ENCODE data around the gene GPANK1. TPM values are rescaled to one million over a fixed set of nuclear protein-coding genes. Genes with fewer than 3 reads are reported as not detected.

GPANK1 gene
- total RNA-seq, 5 donors from 2014 or later (not counting 1 experiment from before 2014, with no cell fraction given): 13.0 to 27.6 (median 23.3) TPM

DNA sequence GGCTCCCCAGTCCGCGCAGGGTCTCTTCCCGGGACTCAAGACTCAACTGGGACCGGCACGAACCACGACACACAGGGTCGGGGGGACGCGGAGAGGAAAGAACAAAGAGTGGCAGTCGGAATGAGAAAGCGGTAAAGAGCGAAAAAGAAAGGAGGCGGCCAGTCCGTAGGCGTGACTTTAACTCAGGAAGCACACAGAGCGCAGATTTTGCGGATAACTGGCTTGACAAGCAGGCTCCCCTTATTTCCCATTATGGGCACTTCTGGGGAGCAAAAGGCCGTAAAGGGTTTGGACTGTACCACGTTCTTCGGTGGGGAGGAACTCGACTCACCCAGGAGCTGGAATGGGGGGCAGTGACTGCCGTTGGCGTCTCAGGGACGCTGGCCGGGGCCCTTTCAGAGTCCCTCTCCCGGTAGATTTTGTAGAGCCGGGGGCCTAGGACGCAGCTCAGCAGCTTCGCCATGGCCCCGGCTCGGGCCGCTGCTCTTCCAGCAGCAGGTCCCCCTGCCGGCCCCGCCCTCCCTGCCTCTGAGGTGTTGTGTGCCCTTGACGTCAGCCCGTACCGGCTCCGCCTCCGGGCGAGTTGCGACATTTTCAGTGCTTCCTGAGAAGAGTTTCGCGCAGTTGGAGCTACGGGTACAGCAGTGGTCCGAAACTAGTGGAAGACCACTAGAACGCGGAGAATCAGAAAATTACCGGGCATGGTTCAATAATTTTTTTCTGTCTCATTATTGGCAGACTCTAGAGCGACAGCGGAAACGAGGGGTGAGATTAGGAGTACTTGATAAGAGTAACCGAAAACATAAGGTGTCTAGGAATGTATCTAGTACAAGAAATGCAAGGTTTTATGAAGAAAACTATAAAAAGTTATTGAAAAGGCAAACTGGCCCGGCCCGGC is 38.3 kb upstream of the GPANK1 start, which contains the start of gene ABHD16A:
Gene ABHD16A (minus strand): TSS at position 506 of the 898 bp plus-strand sequence. CDS start 43 bp downstream, at position 463.
- Histone ChIP-seq H3K9me3 (no peaks in the 10 kb centered on the region), H3K27me3 (replicated peaks in 1 of 2; ENCODE audit: control insufficient read depth in 2 of 2, extremely low read depth in 1 of 2, insufficient read depth in 2 of 2, low read length in 1 of 2) (peaks cover 0 to 4% of the 10 kb centered on the region in 2 experiments), H3K36me3 (ENCODE audit: control insufficient read depth in 2 of 2, extremely low read depth in 1 of 2, insufficient read depth in 1 of 2, low read length in 1 of 2) (peaks cover 7 to 8% of the 10 kb centered on the region in 2 donors), H3K4me1 (ENCODE audit: control insufficient read depth in 1 of 2, extremely low read depth in 1 of 2, insufficient read depth in 2 of 2, low read length in 2 of 2) (peaks cover 13 to 32% of the 10 kb centered on the region in 2 experiments), H3K27ac (ENCODE audit: low read length) (peak within 1 kb of the TSS; percentile 96), H3K4me3 (ENCODE audit: control insufficient read depth in 1 of 2, extremely low read depth in 1 of 2, low read length in 1 of 2) (peak within 1 kb of the TSS; percentile 82 to 99)
- peak within 1 kb of the TSS; percentile 98 to 99 (median 98) for H3K4me3 Mint-ChIP-seq
- ATAC-seq (replicated peaks in 1 of 4) (peak; percentile 94 to 95 (median 95)), DNase-seq (peak; percentile 95 to 100 (median 98))
- H3K27ac Mint-ChIP-seq: peak within 1 kb of the TSS; percentile 94 to 98
- peaks cover 6% of the 10 kb centered on the region for H3K36me3 Mint-ChIP-seq
- H3K27me3 Mint-ChIP-seq: no peaks in the 10 kb centered on the region
- POLR2A ChIA-PET: interaction anchor here in 1 of 2 donors (0.6 to 1.3 kb wide), 3 partner anchors 35 to 160 kb away, joined by 3 to 10 read pairs (median 3); partner anchors contain the start of genes BAG6 and NEU1
- under 1% methylated on average over 50 of the region's 54 CpGs for WGBS (ENCODE audit: insufficient coverage)
- H3K9me3 Mint-ChIP-seq: no peaks in the 10 kb centered on the region
- CTCF ChIA-PET: interaction anchor here (0.6 to 1.2 kb wide), 5 partner anchors 12 to 1142 kb away, joined by 3 read pairs; partner anchors contain the start of genes GPANK1 (in 1 of the 2) and NEU1 (in 1 of the 2)
- H3K4me1 Mint-ChIP-seq: peaks cover 32 to 37% (median 35%) of the 10 kb centered on the region in 3 donors

DNA sequence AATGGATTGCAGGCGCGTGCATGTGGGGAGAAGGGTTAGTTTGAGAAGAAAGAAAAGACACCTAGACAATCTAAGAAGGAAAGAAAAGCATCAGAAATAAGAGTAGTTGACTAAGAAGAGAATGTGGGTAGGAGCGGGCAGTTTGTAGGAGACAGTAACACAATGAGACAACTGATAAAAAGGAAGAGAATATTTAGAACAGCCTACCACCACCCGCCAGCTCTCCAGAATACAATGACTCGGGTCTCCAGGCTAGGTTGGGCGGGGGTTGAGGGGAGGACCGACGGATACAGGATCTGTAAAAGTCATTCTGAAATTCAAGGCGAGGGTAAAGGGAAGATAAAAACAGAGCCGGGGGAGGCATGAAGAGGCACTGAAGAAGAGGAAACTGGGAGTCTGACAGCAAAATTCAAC is 37.6 kb upstream of the GPANK1 start:
- Histone ChIP-seq H3K27me3 (replicated peaks in 1 of 2; ENCODE audit: control insufficient read depth in 2 of 2, extremely low read depth in 1 of 2, insufficient read depth in 2 of 2, low read length in 1 of 2) (peaks cover 0 to 2% of the 10 kb centered on the region in 2 experiments), H3K4me1 (ENCODE audit: control insufficient read depth in 1 of 2, extremely low read depth in 1 of 2, insufficient read depth in 2 of 2, low read length in 2 of 2) (peaks cover 13 to 32% of the 10 kb centered on the region in 2 experiments), H3K27ac (ENCODE audit: low read length) (peak overlapping the region; percentile 96), H3K9me3 (no peaks in the 10 kb centered on the region), H3K4me3 (ENCODE audit: control insufficient read depth in 1 of 2, extremely low read depth in 1 of 2, low read length in 1 of 2) (peak overlapping the region; percentile 82 to 99), H3K36me3 (ENCODE audit: control insufficient read depth in 2 of 2, extremely low read depth in 1 of 2, insufficient read depth in 1 of 2, low read length in 1 of 2) (peaks cover 7 to 13% of the 10 kb centered on the region in 2 donors)
- ATAC-seq (replicated peaks in 1 of 4): peak in 3 of 4 experiments; percentile 1 to 3 (median 3)
- peak overlapping the region; percentile 98 to 99 (median 98) for H3K4me3 Mint-ChIP-seq
- peak overlapping the region; percentile 94 to 98 for H3K27ac Mint-ChIP-seq
- peaks cover 13% of the 10 kb centered on the region for H3K36me3 Mint-ChIP-seq
- peaks cover 38 to 44% (median 42%) of the 10 kb centered on the region in 3 donors for H3K4me1 Mint-ChIP-seq
- H3K27me3 Mint-ChIP-seq: no peaks in the 10 kb centered on the region
- 4% methylated on average over 4 of the region's 10 CpGs for WGBS (ENCODE audit: insufficient coverage)
- ChIA-PET CTCF (interaction anchor here in 1 of 2 donors (0.7 to 1.2 kb wide), 2 partner anchors 12 to 37 kb away, joined by 3 read pairs; partner anchors contain the start of gene GPANK1), POLR2A (interaction anchor here in 1 of 2 donors (1.3 kb wide), 1 partner anchor 36 kb away, joined by 3 read pairs; no protein-coding TSS in a partner anchor)
- H3K9me3 Mint-ChIP-seq: no peaks in the 10 kb centered on the region
- DNase-seq: peak in 2 of 35 experiments; percentile 9 to 14

DNA sequence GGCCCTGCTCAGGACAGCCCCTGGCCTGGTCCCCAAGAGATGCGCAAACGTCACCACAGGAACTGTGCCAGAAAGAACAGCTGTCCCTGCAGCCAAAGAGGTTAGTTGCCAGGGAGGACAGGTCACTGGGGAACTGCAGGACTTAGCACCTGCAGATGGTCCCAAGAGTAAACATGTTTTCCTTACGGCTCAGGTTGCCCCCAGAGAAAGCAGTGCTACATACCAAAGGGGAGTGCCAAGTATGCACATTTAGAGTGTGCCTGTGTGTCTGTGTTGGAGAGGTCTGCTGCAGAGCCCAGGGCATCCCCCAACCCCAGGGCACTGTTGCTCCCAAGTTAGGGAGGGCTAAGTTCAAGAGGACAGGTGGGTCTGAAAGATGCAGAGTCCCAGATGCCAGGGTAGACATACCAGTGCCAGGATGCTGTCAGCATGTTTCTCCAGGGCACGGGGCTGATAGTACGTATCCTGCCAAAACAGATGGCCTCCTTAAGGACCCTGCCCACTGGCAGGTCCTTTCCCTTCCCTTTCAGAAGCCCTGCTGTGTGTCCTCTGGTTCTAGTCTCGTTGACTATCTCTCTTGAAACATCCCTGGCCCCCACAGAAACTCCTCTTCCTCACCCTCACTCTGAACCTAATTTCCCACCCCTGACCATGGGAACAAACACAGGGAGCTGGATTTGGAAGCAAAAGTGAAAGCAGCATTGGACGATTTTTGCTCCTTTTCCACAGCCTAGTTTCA is 37.0 kb upstream of the GPANK1 start:
- H3K27ac Mint-ChIP-seq: peak overlapping the region; percentile 94 to 98
- ChIA-PET CTCF (interaction anchor here in 1 of 2 donors (0.7 kb wide), 1 partner anchor 11 kb away, joined by 3 read pairs; no protein-coding TSS in a partner anchor), POLR2A (no interaction called here)
- peaks cover 8 to 16% of the 10 kb centered on the region in 2 donors for H3K36me3 ChIP-seq (ENCODE audit: control insufficient read depth in 2 of 2, extremely low read depth in 1 of 2, insufficient read depth in 1 of 2, low read length in 1 of 2)
- H3K4me3 ChIP-seq (ENCODE audit: control insufficient read depth in 1 of 2, extremely low read depth in 1 of 2, low read length in 1 of 2): peak overlapping the region; percentile 82 to 99
- no peaks in the 10 kb centered on the region for H3K9me3 Mint-ChIP-seq
- peaks cover 13 to 32% of the 10 kb centered on the region in 2 experiments for H3K4me1 ChIP-seq (ENCODE audit: control insufficient read depth in 1 of 2, extremely low read depth in 1 of 2, insufficient read depth in 2 of 2, low read length in 2 of 2)
- H3K4me1 Mint-ChIP-seq: peaks cover 42 to 47% (median 45%) of the 10 kb centered on the region in 3 donors
- no peaks in the 10 kb centered on the region for H3K27me3 ChIP-seq (replicated peaks in 1 of 2; ENCODE audit: control insufficient read depth in 2 of 2, extremely low read depth in 1 of 2, insufficient read depth in 2 of 2, low read length in 1 of 2)
- DNase-seq: no peak
- no peaks in the 10 kb centered on the region for H3K27me3 Mint-ChIP-seq
- H3K4me3 Mint-ChIP-seq: peak overlapping the region; percentile 98 to 99 (median 98)
- no peak for ATAC-seq (replicated peaks in 1 of 4)
- no peak overlapping the region for H3K27ac ChIP-seq (ENCODE audit: low read length)
- H3K36me3 Mint-ChIP-seq: peaks cover 17% of the 10 kb centered on the region
- 64% methylated on average over 5 of the region's 7 CpGs for WGBS (ENCODE audit: insufficient coverage)
- H3K9me3 ChIP-seq: no peaks in the 10 kb centered on the region

DNA sequence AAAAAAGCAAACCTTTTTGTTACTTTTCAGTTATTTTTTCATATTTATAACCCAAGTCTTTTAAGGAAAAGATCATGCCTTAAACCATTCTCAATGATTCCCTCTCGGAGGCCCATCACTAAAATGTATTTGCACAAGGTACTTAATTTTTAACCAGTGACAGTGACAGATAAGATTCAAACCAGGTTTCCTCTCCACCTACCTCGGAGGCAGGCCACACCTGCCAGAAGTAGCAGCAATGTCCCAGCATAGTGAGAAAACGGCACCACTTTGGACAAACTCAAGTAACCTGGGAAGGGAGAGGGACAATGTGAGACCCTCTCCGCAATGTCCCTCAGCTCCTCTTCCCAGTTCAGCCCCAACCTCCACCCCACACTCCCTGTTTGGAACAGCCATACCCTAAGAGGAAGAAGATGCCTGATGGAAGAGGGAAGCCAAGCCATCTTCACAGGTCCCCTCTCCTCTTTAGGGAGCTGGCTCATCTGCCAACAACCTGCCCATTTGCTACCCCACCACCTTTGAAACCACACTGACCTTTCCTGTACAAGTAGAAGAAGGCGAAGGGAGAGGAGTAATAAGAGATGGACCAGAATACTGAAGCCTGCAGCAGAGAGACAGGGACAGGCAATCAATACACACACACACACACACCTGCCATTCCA is 36.1 kb upstream of the GPANK1 start:
- peaks cover 12 to 22% of the 10 kb centered on the region in 2 donors for H3K36me3 ChIP-seq (ENCODE audit: control insufficient read depth in 2 of 2, extremely low read depth in 1 of 2, insufficient read depth in 1 of 2, low read length in 1 of 2)
- H3K4me3 ChIP-seq (ENCODE audit: control insufficient read depth in 1 of 2, extremely low read depth in 1 of 2, low read length in 1 of 2): no peak overlapping the region
- ChIA-PET CTCF (no interaction called here), POLR2A (no interaction called here)
- Mint-ChIP-seq H3K9me3 (no peaks in the 10 kb centered on the region), H3K36me3 (peaks cover 17% of the 10 kb centered on the region), H3K27me3 (no peaks in the 10 kb centered on the region), H3K4me1 (peaks cover 42 to 47% (median 45%) of the 10 kb centered on the region in 3 donors), H3K4me3 (peak overlapping the region; percentile 98 to 99 (median 98)), H3K27ac (peak overlapping the region; percentile 29 to 79)
- ATAC-seq (replicated peaks in 1 of 4): no peak
- no peaks in the 10 kb centered on the region for H3K27me3 ChIP-seq (replicated peaks in 1 of 2; ENCODE audit: control insufficient read depth in 2 of 2, extremely low read depth in 1 of 2, insufficient read depth in 2 of 2, low read length in 1 of 2)
- WGBS (ENCODE audit: insufficient coverage): no CpG with 5 or more reads among the region's 5 CpGs
- no peaks in the 10 kb centered on the region for H3K9me3 ChIP-seq
- H3K4me1 ChIP-seq (ENCODE audit: control insufficient read depth in 1 of 2, extremely low read depth in 1 of 2, insufficient read depth in 2 of 2, low read length in 2 of 2): peaks cover 13 to 32% of the 10 kb centered on the region in 2 experiments
- H3K27ac ChIP-seq (ENCODE audit: low read length): no peak overlapping the region
- DNase-seq: no peak

DNA sequence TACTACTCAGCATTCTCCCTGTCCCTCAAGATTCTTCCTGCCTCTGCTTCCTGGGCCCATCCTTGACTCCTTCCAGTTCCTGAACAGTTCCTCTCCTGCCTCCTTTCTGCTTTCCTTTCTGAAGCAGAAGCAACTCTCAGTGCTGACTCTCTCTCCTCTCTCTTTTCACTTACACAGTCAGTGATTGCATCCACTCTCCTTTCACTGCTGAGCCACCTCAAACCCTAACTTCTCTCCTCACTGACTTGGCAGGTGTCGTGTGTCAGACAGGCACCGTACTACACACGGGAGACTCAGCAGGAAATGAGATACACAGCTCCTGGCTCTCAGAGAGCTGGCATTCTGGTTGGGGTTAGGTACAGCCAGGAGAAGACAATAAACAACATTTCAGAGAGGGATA is 32.8 kb upstream of the GPANK1 start:
- Mint-ChIP-seq H3K36me3 (peaks cover 29% of the 10 kb centered on the region), H3K27me3 (no peaks in the 10 kb centered on the region), H3K4me1 (peaks cover 30 to 40% (median 35%) of the 10 kb centered on the region in 3 donors), H3K9me3 (no peaks in the 10 kb centered on the region), H3K4me3 (no peak overlapping the region), H3K27ac (peak overlapping the region; percentile 66 to 74)
- no peak for ATAC-seq (replicated peaks in 1 of 4)
- Histone ChIP-seq H3K27me3 (replicated peaks in 1 of 2; ENCODE audit: control insufficient read depth in 2 of 2, extremely low read depth in 1 of 2, insufficient read depth in 2 of 2, low read length in 1 of 2) (no peaks in the 10 kb centered on the region), H3K36me3 (ENCODE audit: control insufficient read depth in 2 of 2, extremely low read depth in 1 of 2, insufficient read depth in 1 of 2, low read length in 1 of 2) (peaks cover 23 to 48% of the 10 kb centered on the region in 2 donors), H3K9me3 (no peaks in the 10 kb centered on the region), H3K27ac (ENCODE audit: low read length) (no peak overlapping the region), H3K4me3 (ENCODE audit: control insufficient read depth in 1 of 2, extremely low read depth in 1 of 2, low read length in 1 of 2) (no peak overlapping the region), H3K4me1 (ENCODE audit: control insufficient read depth in 1 of 2, extremely low read depth in 1 of 2, insufficient read depth in 2 of 2, low read length in 2 of 2) (peaks cover 9 to 23% of the 10 kb centered on the region in 2 experiments)
- POLR2A ChIA-PET: interaction anchor here (0.6 kb wide), 2 partner anchors 183 to 318 kb away, joined by 3 to 5 read pairs; no protein-coding TSS in a partner anchor
- DNase-seq: no peak
- CTCF ChIA-PET: interaction anchor here in 1 of 2 donors (0.6 kb wide), 1 partner anchor 261 kb away, joined by 3 read pairs; no protein-coding TSS in a partner anchor
- WGBS (ENCODE audit: insufficient coverage): no CpG with 5 or more reads among the region's 3 CpGs
